Smooth muscle cell (in vitro differentiated cells): ENCODE measurements around the gene SLC16A9. TPM values are rescaled to one million over a fixed set of nuclear protein-coding genes. Genes with fewer than 3 reads are reported as not detected.
"Not testable (repeated sequence)": the region's sequence is repeated elsewhere in the genome, so short reads cannot be mapped to it uniquely, and the experiment has no call there.

Experiments used
- DNase-seq: peaks from one replicate; lab custom pipeline; 2025; ENCODE audit not compliant: unreplicated experiment; lab: John Stamatoyannopoulos, UW
- H2AFZ ChIP-seq: fragments of 200-600 bp; sonication (generic); 2 replicates; pipeline ENCODE4 v1.6.0; 2016; ENCODE audit warnings: antibody characterized with exemption, low read depth, mild to moderate bottlenecking
- H3F3A ChIP-seq: fragments of 200-600 bp; sonication (generic); 2 replicates; pipeline ENCODE4 v1.6.0; 2017; ENCODE audit warnings: antibody characterized with exemption, low read depth
- H3K27ac ChIP-seq: fragments of 200-600 bp; sonication (generic); 2 replicates; pipeline ENCODE4 v1.5.1; 2016; ENCODE audit warnings: low read depth, mild to moderate bottlenecking
- H3K27me3 ChIP-seq: fragments of 200-600 bp; sonication (generic); 2 replicates; pipeline ENCODE4 v1.6.1; 2016; ENCODE audit warnings: low read depth, mild to moderate bottlenecking
- H3K36me3 ChIP-seq: fragments of 200-600 bp; sonication (generic); 2 replicates; pipeline ENCODE4 v1.5.1; 2016; ENCODE audit warnings: low read depth
- H3K4me1 ChIP-seq: fragments of 200-600 bp; sonication (generic); 2 replicates; pipeline ENCODE4 v1.5.1; 2016; ENCODE audit warnings: low read depth
- H3K4me2 ChIP-seq: fragments of 200-600 bp; sonication (generic); 2 replicates; pipeline ENCODE4 v1.6.0; 2016; ENCODE audit warnings: mild to moderate bottlenecking
- H3K4me3 ChIP-seq: fragments of 200-600 bp; sonication (generic); 2 replicates; pipeline ENCODE4 v1.5.1; 2016; ENCODE audit warnings: mild to moderate bottlenecking
- H3K79me2 ChIP-seq: fragments of 200-600 bp; sonication (generic); 2 replicates; pipeline ENCODE4 v1.6.0; 2016; ENCODE audit warnings: low read depth, mild to moderate bottlenecking
- H3K9ac ChIP-seq: fragments of 200-600 bp; sonication (generic); 2 replicates; pipeline ENCODE4 v1.6.0; 2016; ENCODE audit warnings: low read depth
- H3K9me3 ChIP-seq: fragments of 200-600 bp; sonication (generic); replicated peaks from 2 replicates; pipeline ENCODE4 v1.5.1; 2016; ENCODE audit warnings: low read depth
- H4K20me1 ChIP-seq: fragments of 200-600 bp; sonication (generic); 2 replicates; pipeline ENCODE4 v1.6.0; 2016; ENCODE audit warnings: low read depth
- WGBS: methylation state at CpG from one replicate; pipeline ENCODE4 v1.1.7; 2016; ENCODE audit warnings: low lambda C conversion rate; 5-methylcytosine and 5-hydroxymethylcytosine counted together
- polyA plus RNA-seq: library from polyadenylated mRNA; unstranded; fragments of >200 nt; fragmentation: Nextera tagmentation; extraction: Ambion mirVana; gene quantifications from 2 replicates; pipeline ENCODE4 v1.2.1, GENCODE V29; 2016
- total RNA-seq: library from RNA; depleted of rRNA; stranded (reverse); fragments of >200 nt; gene quantifications from 2 replicates; pipeline ENCODE4 v1.2.3, GENCODE V29; 2014
- TF ChIP-seq, protein P1 (sequence below): fragments of 200-600 bp; sonication (generic); IDR thresholded peaks from 2 replicates; pipeline ENCODE4 v1.5.1; 2017; ENCODE audit warnings: borderline replicate concordance, mild to moderate bottlenecking, antibody characterized with exemption; ENCODE audit not compliant: insufficient read depth, poor library complexity, severe bottlenecking

The SLC16A9 gene
- total and polyA plus RNA-seq, 2 experiments from 2014 or later = 0.90 to 2.1 TPM

DNA sequence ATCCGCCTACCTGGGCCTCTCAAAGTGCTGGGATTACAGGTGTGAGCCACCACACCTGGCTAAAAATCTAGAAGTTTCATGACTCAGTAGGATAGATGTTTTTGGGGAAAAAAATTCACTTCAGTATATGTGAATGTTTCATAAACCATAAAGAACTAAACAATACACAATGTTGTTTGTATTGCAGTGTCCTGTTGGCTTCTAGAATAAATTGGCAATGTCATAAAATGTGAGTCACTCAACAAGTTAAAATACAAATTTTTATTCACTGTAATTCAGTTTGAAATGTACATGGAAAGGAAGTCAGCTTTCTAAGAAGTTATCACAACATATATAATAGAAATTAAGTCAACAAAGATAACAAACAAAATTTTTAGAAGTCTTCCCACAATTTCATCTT, 27.1 kb upstream of the SLC16A9 start:
- H3K27me3 ChIP-seq = no peaks in the 10 kb centered on the region
- DNase-seq = no peak
- H2AFZ ChIP-seq = no peak overlapping the region
- no peak overlapping the region for H3K4me2 ChIP-seq
- H3K27ac ChIP-seq = no peak overlapping the region
- no peaks in the 10 kb centered on the region for H3K9me3 ChIP-seq
- H3K36me3 ChIP-seq = no peaks in the 10 kb centered on the region
- H3K9ac ChIP-seq = no peak overlapping the region
- WGBS = 94% methylated on average over 1 of the region's 1 CpG
- no peak overlapping the region for H3K4me3 ChIP-seq
- TF ChIP-seq, protein P1, sequence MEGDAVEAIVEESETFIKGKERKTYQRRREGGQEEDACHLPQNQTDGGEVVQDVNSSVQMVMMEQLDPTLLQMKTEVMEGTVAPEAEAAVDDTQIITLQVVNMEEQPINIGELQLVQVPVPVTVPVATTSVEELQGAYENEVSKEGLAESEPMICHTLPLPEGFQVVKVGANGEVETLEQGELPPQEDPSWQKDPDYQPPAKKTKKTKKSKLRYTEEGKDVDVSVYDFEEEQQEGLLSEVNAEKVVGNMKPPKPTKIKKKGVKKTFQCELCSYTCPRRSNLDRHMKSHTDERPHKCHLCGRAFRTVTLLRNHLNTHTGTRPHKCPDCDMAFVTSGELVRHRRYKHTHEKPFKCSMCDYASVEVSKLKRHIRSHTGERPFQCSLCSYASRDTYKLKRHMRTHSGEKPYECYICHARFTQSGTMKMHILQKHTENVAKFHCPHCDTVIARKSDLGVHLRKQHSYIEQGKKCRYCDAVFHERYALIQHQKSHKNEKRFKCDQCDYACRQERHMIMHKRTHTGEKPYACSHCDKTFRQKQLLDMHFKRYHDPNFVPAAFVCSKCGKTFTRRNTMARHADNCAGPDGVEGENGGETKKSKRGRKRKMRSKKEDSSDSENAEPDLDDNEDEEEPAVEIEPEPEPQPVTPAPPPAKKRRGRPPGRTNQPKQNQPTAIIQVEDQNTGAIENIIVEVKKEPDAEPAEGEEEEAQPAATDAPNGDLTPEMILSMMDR = no peak
- H3K4me1 ChIP-seq = no peaks in the 10 kb centered on the region
- H3K79me2 ChIP-seq = no peaks in the 10 kb centered on the region
- H4K20me1 ChIP-seq = no peaks in the 10 kb centered on the region
- H3F3A ChIP-seq = no peaks in the 10 kb centered on the region

DNA sequence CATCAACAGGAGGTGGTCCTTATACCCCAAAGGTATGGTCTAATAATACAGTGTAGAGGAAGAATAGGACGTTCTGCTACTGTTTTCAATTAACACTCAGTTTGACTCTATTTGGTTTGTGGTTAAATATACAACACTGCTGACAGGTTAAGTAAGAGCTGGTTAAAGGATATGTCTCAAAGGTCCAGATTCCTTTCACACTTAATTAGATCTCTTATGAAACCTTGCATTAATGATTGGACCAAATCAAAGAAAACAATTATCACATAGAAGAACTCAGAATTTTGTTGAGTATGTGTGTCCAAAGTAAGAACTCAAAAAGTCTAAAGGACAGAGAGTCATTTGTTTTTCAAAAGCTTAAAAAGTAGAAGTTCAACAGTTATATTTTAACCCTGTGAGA, 25.6 kb upstream of the SLC16A9 start:
- Histone ChIP-seq H3F3A (no peaks in the 10 kb centered on the region), H3K36me3 (no peaks in the 10 kb centered on the region), H3K27ac (no peak overlapping the region), H3K9ac (no peak overlapping the region), H3K4me2 (no peak overlapping the region), H3K4me3 (no peak overlapping the region), H4K20me1 (no peaks in the 10 kb centered on the region), H3K27me3 (no peaks in the 10 kb centered on the region), H3K79me2 (no peaks in the 10 kb centered on the region), H3K9me3 (no peaks in the 10 kb centered on the region), H2AFZ (no peak overlapping the region), H3K4me1 (no peaks in the 10 kb centered on the region)
- TF ChIP-seq, protein P1 = no peak
- 77% methylated on average over 1 of the region's 1 CpG for whole genome bisulfite sequencing
- no peak for DNase-seq

DNA sequence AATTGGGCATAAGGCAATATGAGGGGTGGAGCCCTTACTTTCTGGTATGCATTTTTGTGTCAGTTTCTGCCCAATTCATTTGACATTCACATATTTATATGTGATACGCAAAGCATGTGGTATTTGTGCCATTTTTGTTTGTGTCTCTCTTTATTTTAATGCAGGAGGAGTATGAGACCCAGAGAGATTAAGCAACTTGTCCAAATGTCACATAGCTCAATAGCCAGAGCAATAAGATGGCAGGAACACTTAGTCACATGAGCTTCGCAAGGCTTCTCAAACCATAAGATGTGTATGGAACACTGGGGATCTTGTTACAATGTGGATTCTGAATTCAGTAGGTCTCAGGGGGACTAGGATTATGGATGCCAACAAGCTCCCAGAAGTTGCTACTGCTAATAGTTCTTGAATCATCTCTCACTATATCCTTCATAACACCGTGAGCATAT, 24.4 kb upstream of the SLC16A9 start:
- no peak overlapping the region for H3K27ac ChIP-seq
- 97% methylated on average over 3 of the region's 3 CpGs for WGBS

DNA sequence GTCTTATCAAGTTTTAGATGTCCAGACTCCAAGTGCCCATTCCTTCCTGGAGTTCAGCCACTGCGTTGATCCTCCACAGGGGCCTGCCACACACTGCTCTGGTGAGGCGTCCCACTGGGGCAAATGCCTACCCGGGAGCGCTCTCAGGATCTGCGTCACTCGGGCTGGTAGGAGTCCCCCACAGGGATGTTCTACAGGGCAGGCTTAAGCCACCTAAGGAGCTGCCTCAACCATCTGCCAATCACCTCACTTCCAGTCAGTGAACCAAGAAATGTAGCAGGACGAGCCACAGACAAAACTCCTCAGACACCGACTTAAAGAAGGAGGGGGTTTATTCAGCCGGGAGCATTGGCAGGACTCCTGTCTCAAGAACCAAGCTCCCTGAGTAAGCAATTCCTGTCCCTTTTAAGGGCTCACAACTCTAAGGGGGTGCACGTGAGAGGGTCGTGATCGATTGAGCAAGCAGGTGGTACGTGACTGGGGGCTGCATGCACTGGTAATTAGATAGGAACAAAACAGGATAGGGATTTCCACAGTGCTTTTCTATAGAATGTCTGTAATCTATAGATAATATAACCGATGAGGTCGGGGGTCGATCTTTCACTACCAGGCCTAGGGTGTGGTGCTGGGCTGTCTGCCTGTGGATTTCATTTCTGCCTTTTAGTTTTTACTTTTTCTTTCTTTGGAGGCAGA, 23.8 kb upstream of the SLC16A9 start:
- not testable (repeated sequence) for H3K27me3 ChIP-seq, H3K4me2 ChIP-seq, H3K79me2 ChIP-seq, H3K4me3 ChIP-seq, H3K36me3 ChIP-seq, H3K27ac ChIP-seq, H3K9me3 ChIP-seq, H3K4me1 ChIP-seq, H2AFZ ChIP-seq, H3F3A ChIP-seq, H4K20me1 ChIP-seq, H3K9ac ChIP-seq, DNase-seq
- WGBS = 94% methylated on average over 16 of the region's 16 CpGs

More for the DNA sequence above, 24.4 kb upstream of the SLC16A9 start:
- Histone ChIP-seq H2AFZ (no peak overlapping the region), H3K4me1 (no peaks in the 10 kb centered on the region), H3K9ac (no peak overlapping the region), H3K36me3 (no peaks in the 10 kb centered on the region), H3F3A (no peaks in the 10 kb centered on the region), H4K20me1 (no peaks in the 10 kb centered on the region), H3K27me3 (no peaks in the 10 kb centered on the region), H3K4me2 (no peak overlapping the region), H3K9me3 (no peaks in the 10 kb centered on the region), H3K4me3 (no peak overlapping the region), H3K79me2 (no peaks in the 10 kb centered on the region)
- TF ChIP-seq, protein P1 = no peak
- DNase-seq = no peak

DNA sequence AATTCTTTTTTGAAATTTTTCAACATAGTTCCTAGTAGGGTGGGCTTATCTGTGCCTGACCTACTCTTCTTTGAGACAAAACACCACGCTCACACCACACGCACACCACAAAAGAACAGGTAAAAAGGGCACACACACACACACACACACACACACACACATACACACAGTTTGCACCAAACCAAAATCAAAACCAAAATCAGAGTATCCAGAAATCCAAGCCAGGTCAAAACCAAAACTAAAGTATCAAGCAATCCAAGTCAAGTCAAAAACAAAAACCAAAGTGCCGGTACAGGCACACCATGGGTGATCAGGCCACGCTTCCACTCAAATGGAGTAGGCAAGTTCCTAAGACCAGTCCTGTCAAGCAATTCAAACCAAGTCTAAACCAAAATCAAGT, 23.2 kb upstream of the SLC16A9 start:
- not testable (repeated sequence) for H3K27ac ChIP-seq, H4K20me1 ChIP-seq, H3K36me3 ChIP-seq, H3K4me3 ChIP-seq, H3K4me2 ChIP-seq, H3K9me3 ChIP-seq, H3F3A ChIP-seq, H3K4me1 ChIP-seq, DNase-seq, H3K27me3 ChIP-seq, H3K79me2 ChIP-seq, H3K9ac ChIP-seq, H2AFZ ChIP-seq
- 85% methylated on average over 4 of the region's 4 CpGs for WGBS

DNA sequence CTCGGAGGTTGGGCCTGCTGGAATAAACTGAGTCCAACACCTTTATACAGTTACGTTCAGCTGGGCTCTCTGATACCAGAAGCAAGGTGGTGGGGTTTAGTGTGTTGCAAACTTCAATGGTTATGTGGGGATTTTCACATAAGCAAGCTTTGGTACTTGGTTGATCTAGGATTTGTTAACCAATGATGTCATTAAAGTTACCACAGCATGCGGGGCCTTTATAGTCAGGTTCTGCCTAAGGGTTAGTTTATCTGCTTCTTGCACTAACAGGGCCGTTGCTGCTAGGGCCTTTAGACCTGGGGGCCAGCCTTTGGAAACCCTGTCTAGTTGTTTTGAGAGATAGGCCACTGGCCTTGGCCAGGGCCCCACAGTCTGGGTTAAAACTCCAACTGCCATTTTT, 19.5 kb upstream of the SLC16A9 start:
- DNase-seq, H3F3A ChIP-seq, H3K27me3 ChIP-seq, H3K4me1 ChIP-seq, H4K20me1 ChIP-seq, H2AFZ ChIP-seq, H3K9me3 ChIP-seq, H3K4me3 ChIP-seq, H3K79me2 ChIP-seq, H3K36me3 ChIP-seq, H3K9ac ChIP-seq, H3K4me2 ChIP-seq, H3K27ac ChIP-seq: not testable (repeated sequence)
- 89% methylated on average over 4 of the region's 4 CpGs for WGBS
